Heart left ventricle (tissue), 13 donors: ENCODE measurements around the gene BCL2L13.

Experiments used
- POLR2A ChIP-seq, 2 donors: fragments of 450-650 bp; IDR thresholded peaks; one replicate each; pipeline ENCODE4 v1.6.1; 2017; ENCODE audit warnings: antibody characterized with exemption in 2 of 2, mild to moderate bottlenecking in 2 of 2, moderate library complexity in 2 of 2
- TF ChIP-seq, protein P1 (sequence below), 12 donors: fragments of 200-600 bp; sonication (generic) in 4 of 12; IDR thresholded peaks; one replicate each; pipeline versions ENCODE4 v1.5.0 to v1.8.0; 2018 to 2022; ENCODE audit warnings: antibody characterized with exemption in 12 of 12, mild to moderate bottlenecking in 5 of 12
- donor health status: ischemic (EF 13 %, LVEDD 7.1; RV severe dilation, severe dysfunction).
- donor health status: DM: no; HTN: yes; CAD: no.
- donor health status: DM: no; HTN: no; CAD: no.
- donor health status: ischemic (EF 25% LVEDD 6.9; RV normal size, moderate dysfunction).
- donor health status: ischemic (EF 25% LVEDD 5.7; RV mildly dilated, moderate dysfunction).
- donor health status: ischemic (EF 35%, LVEDD 5.7; RV mildly dilated, moderate dysfunction).
- donor health status: nonischemic (EF 11% LVEDD 7.7; RV severe dilation, severe dysfunction).
- donor health status: DM: yes; HTN: yes; CAD: no.
- donor health status: PGD.
- donor health status: ischemic (EF 29% LVEDD 5.4; RV normal size, mild dysfunction).
- donor health status: nonischemic (EF 23%, LVEDD 6.1; RV moderate dilation, normal function).

DNA sequence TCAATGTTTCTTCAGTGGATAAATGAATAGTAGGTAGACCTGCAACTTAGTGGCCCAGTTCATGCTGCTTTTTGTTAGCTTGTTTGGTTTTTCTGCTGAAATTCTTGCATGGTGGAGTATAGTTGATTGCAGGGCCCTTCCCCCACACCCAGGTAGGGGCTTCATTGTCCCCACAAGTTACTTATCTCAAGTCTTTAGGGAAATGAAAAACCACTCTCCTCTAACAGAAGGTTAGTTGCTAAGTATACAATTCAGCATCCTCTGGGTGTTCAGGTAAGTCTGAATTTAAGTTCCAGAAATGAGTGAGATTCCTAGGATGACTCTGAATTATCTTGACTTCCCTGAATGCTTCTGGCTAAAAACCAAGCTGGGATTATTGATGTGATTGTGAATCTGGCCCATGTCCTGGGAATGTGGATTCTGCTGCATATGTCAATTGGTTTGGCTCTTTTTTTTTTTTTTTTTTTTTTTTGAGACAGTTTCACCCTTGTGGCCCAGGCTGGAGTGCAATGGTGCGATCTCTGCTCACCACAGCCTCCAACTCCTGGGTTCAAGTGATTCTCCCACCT is 40.3 kb downstream of the BCL2L13 start:
- TF ChIP-seq, protein P1, sequence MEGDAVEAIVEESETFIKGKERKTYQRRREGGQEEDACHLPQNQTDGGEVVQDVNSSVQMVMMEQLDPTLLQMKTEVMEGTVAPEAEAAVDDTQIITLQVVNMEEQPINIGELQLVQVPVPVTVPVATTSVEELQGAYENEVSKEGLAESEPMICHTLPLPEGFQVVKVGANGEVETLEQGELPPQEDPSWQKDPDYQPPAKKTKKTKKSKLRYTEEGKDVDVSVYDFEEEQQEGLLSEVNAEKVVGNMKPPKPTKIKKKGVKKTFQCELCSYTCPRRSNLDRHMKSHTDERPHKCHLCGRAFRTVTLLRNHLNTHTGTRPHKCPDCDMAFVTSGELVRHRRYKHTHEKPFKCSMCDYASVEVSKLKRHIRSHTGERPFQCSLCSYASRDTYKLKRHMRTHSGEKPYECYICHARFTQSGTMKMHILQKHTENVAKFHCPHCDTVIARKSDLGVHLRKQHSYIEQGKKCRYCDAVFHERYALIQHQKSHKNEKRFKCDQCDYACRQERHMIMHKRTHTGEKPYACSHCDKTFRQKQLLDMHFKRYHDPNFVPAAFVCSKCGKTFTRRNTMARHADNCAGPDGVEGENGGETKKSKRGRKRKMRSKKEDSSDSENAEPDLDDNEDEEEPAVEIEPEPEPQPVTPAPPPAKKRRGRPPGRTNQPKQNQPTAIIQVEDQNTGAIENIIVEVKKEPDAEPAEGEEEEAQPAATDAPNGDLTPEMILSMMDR (IDR thresholded peaks at IDR 0.05): no peak
- no peak for TF ChIP-seq POLR2A (IDR thresholded peaks at IDR 0.05)
